Adrenal gland (tissue), 12 donors: ENCODE data around the gene ATF6B. TPM values are rescaled to one million over a fixed set of nuclear protein-coding genes. Genes with fewer than 3 reads are reported as not detected.

Experiments used
- DNase-seq, 7 donors: peaks; one replicate each; pipeline ENCODE4 v3.0.0-alpha.2; 2019 to 2020
- H3K27ac ChIP-seq, 5 donors: fragments of 200-600 bp; sonication (generic) in 4 of 5; 1 replicate in 3 of 5; 2 replicates in 2 of 5; pipeline versions ENCODE4 v1.5.1 to v1.8.0; 2016 to 2020; ENCODE audit warnings: mild to moderate bottlenecking in 1 of 5
- H3K27me3 ChIP-seq: fragments of 200-600 bp; 2 replicates; pipeline ENCODE4 v1.8.0; 2021
- H3K36me3 ChIP-seq, 2 donors: fragments of 200-600 bp; replicated peaks in 1 of 2; 1 replicate in 1 of 2; 2 replicates in 1 of 2; pipeline versions ENCODE4 v1.5.1 to v1.8.0; 2018 to 2022
- H3K4me1 ChIP-seq, 2 donors: fragments of 200-600 bp; replicated peaks in 1 of 2; 1 replicate in 1 of 2; 2 replicates in 1 of 2; pipeline versions ENCODE4 v1.5.1 to v1.8.0; 2018 to 2021
- H3K4me3 ChIP-seq, 4 donors: fragments of 200-600 bp; sonication (generic) in 3 of 4; one replicate each; pipeline ENCODE4 v1.5.1; 2016 to 2018
- H3K9me3 ChIP-seq, 3 donors: fragments of 200-600 bp; sonication (generic) in 1 of 3; replicated peaks in 1 of 3; 1 replicate in 2 of 3; 2 replicates in 1 of 3; pipeline versions ENCODE4 v1.5.1 to v1.8.0; 2016 to 2021
- POLR2A ChIP-seq, 2 donors: fragments of 450-650 bp; IDR thresholded peaks; one replicate each; pipeline ENCODE4 v1.6.1; 2017; ENCODE audit warnings: antibody characterized with exemption in 2 of 2, mild to moderate bottlenecking in 2 of 2, moderate library complexity in 1 of 2
- WGBS, 4 donors: extraction: QIAGEN DNeasy Blood & Tissue Kit in 2 of 4; methylation state at CpG; one replicate each; pipeline versions ENCODE4 v1.1.5 to v1.1.7; 2013 to 2017; 5-methylcytosine and 5-hydroxymethylcytosine counted together
- intact Hi-C, 2 donors: fragments of 100-400 bp; cut with DNase I; formaldehyde crosslinking; loops; one replicate each; pipeline versions ENCODE4 v1.14.1 to v1.15.0; 2022 to 2023
- polyA plus RNA-seq, 3 donors: library from polyadenylated mRNA; stranded (reverse); fragments of 200-250 nt in 2 of 3; fragments of 350-450 nt in 1 of 3; fragmentation: Illumina TruSeq in 1 of 3; extraction: RNeasy Lipid Tissue Mini Kit (QIAGEN cat#74804) in 1 of 3; gene quantifications; one replicate each; pipeline ENCODE4 v1.2.3, GENCODE V29; 2013 to 2014
- total RNA-seq, 9 donors: library from RNA; depleted of rRNA in 4 of 9; stranded (reverse); fragments of >200 nt in 4 of 9; fragments of 120-200 nt in 1 of 9; fragmentation: NEBNext Ultra II Directional in 1 of 9; extraction: Animal tissue kit (Norgen Biotek cat#: 25700) in 1 of 9; gene quantifications; one replicate each; pipeline versions ENCODE4 v1.1.0 to v1.2.4, GENCODE V29; 2013 to 2023
- TF ChIP-seq, protein P1 (sequence below), 6 experiments: fragments of 450-650 bp in 4 of 6; fragments of 200-600 bp in 2 of 6; sonication (generic) in 1 of 6; IDR thresholded peaks; 1 replicate in 5 of 6; 2 replicates in 1 of 6; pipeline versions ENCODE4 v1.5.1 to v1.8.0; 2016 to 2021; ENCODE audit warnings: antibody characterized with exemption in 6 of 6, mild to moderate bottlenecking in 2 of 6, moderate library complexity in 1 of 6
- donor health status: healthy with polysubstance abuse.
- donor health status: Bipolar disorder and iron deficiency.
- donor health status: DM: yes; HTN: yes; CAD: no.
- donor health status: DM: no; HTN: no; CAD: no.
- donor health status: DM: no; HTN: no; CAD: no.
- donor health status: DM: yes; HTN: yes; CAD: no.

The ATF6B gene
- total and polyA plus RNA-seq, 12 donors: 17.7 to 136 (median 44.2) TPM

DNA sequence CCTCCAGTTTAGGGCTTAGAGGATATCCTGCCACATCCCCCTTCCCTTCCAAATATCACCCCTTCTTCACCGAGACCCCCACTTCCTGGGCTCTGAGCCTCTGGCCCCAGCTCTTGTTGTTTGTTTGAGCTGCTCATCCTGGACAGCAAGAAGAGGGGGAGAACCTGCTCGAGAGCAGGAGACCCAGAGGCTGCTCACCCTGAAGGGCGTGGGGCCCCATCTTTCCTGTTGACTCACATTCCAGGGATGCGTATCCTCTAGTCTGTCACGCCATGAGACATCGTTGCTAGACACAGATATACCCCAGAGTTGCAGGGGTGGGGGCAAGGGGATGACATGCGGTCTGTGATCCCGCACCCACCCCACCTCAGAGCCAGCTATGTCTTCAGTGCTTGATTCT, 13.2 kb downstream of the ATF6B start:
- H3K4me3 ChIP-seq: no peak overlapping the region
- H3K36me3 ChIP-seq: peaks cover 0 to 46% of the 10 kb centered on the region in 2 donors
- intact Hi-C loops: loop anchor here (5.0 to 10.0 kb wide), 4 partner anchors 43 to 78 kb away; partner anchors contain the start of genes EGFL8 (in 1 of the 2), GPSM3 (in 1 of the 2) and PBX2 (in 1 of the 2)
- no peaks in the 10 kb centered on the region for H3K27me3 ChIP-seq
- peak overlapping the region in 2 of 5 donors; percentile 60 to 85 for H3K27ac ChIP-seq
- no peaks in the 10 kb centered on the region for H3K9me3 ChIP-seq
- peaks cover 15 to 37% of the 10 kb centered on the region in 2 donors for H3K4me1 ChIP-seq
- DNase-seq: peak in 1 of 7 donors; percentile 57
- no peak for TF ChIP-seq POLR2A (IDR thresholded peaks at IDR 0.05)
- TF ChIP-seq, protein P1, sequence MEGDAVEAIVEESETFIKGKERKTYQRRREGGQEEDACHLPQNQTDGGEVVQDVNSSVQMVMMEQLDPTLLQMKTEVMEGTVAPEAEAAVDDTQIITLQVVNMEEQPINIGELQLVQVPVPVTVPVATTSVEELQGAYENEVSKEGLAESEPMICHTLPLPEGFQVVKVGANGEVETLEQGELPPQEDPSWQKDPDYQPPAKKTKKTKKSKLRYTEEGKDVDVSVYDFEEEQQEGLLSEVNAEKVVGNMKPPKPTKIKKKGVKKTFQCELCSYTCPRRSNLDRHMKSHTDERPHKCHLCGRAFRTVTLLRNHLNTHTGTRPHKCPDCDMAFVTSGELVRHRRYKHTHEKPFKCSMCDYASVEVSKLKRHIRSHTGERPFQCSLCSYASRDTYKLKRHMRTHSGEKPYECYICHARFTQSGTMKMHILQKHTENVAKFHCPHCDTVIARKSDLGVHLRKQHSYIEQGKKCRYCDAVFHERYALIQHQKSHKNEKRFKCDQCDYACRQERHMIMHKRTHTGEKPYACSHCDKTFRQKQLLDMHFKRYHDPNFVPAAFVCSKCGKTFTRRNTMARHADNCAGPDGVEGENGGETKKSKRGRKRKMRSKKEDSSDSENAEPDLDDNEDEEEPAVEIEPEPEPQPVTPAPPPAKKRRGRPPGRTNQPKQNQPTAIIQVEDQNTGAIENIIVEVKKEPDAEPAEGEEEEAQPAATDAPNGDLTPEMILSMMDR (IDR thresholded peaks at IDR 0.05): no peak
- 70 to 86% (median 76%) methylated on average over 7 to 8 of the region's 8 CpGs for WGBS, 4 donors

DNA sequence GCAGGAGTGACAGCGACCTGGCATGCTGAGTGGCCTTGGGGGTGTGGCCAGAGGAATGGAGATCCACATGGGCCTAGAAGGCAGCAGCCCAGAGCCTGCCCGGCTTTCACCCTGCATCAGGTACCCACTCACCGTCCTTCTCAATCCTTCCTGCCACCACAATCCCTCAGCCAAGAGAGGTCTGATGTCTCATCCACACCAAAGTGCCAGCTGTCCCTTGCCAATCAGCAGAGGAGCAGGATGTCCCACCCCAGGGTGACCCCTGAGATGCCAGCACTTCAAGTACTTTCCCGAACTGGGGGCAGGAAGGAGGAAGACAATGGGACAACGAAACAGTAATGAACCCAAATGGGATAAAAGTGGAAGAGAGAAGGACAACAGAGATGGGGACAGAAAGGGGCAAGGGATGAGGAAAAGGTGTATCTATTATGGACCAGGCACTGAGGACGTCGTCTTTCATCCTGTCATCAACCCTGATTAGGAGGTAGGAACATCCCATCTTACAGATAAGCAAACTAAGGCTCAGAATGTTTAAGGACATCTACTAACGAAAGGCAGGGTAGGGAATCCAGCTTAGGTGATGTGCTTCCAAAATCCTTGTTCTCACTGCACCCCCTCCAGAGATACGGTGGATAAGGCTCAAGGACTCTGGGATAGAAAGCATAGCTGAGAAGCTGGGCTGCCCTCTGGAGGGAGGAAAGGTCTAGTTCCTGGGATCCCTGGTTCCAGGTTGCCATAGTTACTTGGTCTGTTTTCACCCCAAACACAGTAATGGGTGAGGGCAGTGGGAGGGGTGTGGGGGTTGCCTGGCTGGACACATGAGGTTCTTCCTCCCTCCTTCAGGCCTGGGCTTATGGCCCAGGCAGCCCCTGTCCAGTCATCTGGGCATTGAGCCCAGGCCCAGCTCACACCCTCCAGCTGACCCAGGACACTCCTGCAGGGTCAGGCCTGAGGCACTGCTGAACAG, 14.4 kb downstream of the ATF6B start:
- H3K27ac ChIP-seq: peak overlapping the region in 4 of 5 donors; percentile 4 to 85 (median 48)
- peak; percentile 82 to 97 (median 95) for DNase-seq
- whole genome bisulfite sequencing, 4 donors: 55 to 63% (median 57%) methylated on average over 9 of the region's 9 CpGs
- H3K4me3 ChIP-seq: no peak overlapping the region
- peaks cover 0 to 39% of the 10 kb centered on the region in 2 donors for H3K36me3 ChIP-seq
- no peak for TF ChIP-seq POLR2A (IDR thresholded peaks at IDR 0.05)
- TF ChIP-seq, protein P1 (IDR thresholded peaks at IDR 0.05): peak in 5 of 6 experiments; percentile 45 to 64 (median 54)
- intact Hi-C loops: loop anchor here in 1 of 2 donors (5.0 to 10.0 kb wide), 3 partner anchors 51 to 79 kb away; partner anchors contain the start of genes EGFL8, GPSM3 and PBX2
- no peaks in the 10 kb centered on the region for H3K27me3 ChIP-seq
- no peaks in the 10 kb centered on the region for H3K9me3 ChIP-seq
- peaks cover 15 to 30% of the 10 kb centered on the region in 2 donors for H3K4me1 ChIP-seq

DNA sequence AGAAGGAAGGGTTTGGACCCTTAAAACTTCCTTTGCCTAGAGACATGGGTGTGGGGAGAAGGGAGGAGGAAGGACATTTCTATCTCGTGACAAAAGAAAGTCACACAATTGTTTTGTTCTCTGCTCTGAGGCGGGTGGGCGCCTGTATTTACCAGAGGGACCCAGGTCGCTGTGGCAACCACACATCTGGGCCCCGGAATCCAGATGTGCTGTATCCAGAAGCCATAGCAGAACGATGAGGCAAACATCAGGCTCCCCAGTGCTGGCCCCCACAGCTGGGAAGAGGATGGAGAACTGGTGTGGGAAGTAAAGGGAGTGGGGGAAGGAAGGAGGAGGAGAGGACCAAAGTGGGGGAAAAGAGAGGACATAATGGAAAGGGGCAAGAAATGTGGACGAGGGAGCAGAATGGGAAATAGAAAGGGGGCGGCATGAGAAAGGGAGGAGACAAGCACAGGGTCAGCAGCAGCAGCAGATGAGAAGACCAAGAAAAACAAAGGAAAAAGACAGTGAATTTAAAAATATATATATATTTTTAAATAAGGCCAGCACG, 15.5 kb downstream of the ATF6B start:
- H3K4me3 ChIP-seq: no peak overlapping the region
- intact Hi-C loops: loop anchor here in 1 of 2 donors (5.0 to 10.0 kb wide), 3 partner anchors 52 to 80 kb away; partner anchors contain the start of genes EGFL8, GPSM3 and PBX2
- no peak for DNase-seq

More for the DNA sequence above, 15.5 kb downstream of the ATF6B start:
- WGBS, 4 donors: 58 to 74% (median 68%) methylated on average over 9 of the region's 9 CpGs
- Histone ChIP-seq H3K36me3 (peaks cover 0 to 27% of the 10 kb centered on the region in 2 donors), H3K9me3 (no peaks in the 10 kb centered on the region), H3K27me3 (no peaks in the 10 kb centered on the region), H3K27ac (peak overlapping the region in 2 of 5 donors; percentile 60 to 90), H3K4me1 (peaks cover 15 to 26% of the 10 kb centered on the region in 2 donors)
- TF ChIP-seq, protein P1 (IDR thresholded peaks at IDR 0.05): no peak
- no peak for TF ChIP-seq POLR2A (IDR thresholded peaks at IDR 0.05)
